GM23248 (cell line): ENCODE data around the gene SERP2.

Source experiments
- EZH2 ChIP-seq: fragments of 200-600 bp; sonication (generic); IDR thresholded peaks from 2 replicates; pipeline ENCODE4 v1.6.1; 2018; ENCODE audit warnings: antibody characterized with exemption, mild to moderate bottlenecking; ENCODE audit not compliant: insufficient read depth, poor library complexity, severe bottlenecking
- EZH2phosphoT487 ChIP-seq: fragments of 200-600 bp; sonication (generic); IDR thresholded peaks from 2 replicates; pipeline ENCODE4 v1.6.1; 2018; ENCODE audit warnings: antibody characterized with exemption, moderate library complexity, mild to moderate bottlenecking, low read depth; ENCODE audit not compliant: insufficient read depth

DNA sequence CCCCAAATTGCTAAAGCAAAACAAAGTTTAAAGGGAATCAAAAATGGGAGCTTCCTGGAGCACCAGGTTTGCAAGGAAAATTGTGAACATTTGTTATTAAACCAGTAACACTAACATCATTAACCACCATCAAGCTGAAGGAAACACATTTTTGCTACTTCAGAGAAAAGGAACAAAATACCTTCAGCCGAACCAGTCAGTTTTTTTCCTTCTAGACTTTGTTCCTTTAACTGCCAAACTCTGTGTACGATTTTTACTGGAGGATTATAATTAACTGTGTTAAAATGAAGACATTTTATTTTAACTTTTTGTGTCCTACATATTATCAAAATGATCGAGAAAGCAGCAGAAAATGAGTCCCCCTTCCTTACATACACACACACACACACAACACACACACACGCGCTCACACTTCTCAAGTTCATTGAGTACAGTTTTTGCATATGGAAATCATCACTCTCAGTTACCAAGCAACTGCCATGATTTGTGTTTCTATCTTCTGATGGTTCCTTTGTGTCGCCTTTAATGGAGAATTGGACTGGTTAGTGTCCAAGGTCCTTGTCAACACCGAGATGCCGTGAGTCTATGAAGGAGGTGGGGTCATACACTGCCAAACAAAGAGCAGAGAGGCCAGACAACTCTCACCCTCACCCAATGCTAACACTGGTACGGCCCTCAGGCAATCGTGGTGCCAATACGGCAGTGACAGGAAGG is 9.8 kb upstream of the SERP2 start:
- no peak for TF ChIP-seq EZH2phosphoT487
- no peak for TF ChIP-seq EZH2
